BE2C (cell line): ENCODE results near the gene INTS4.
A peak's percentile ranks its signal among the peaks of the same experiment; 100 is the strongest.

Source experiments
- DNase-seq: peaks from one replicate; pipeline ENCODE4 v3.0.0-alpha.2; 2020
- H3K27me3 ChIP-seq: fragments of 250-450 bp; sonication (Bioruptor Pico); 2 replicates; pipeline ENCODE4 v1.5.1; 2020; ENCODE audit warnings: mild to moderate bottlenecking
- H3K36me3 ChIP-seq: fragments of 250-450 bp; sonication (Bioruptor Pico); 2 replicates; pipeline ENCODE4 v1.5.1; 2020; ENCODE audit warnings: mild to moderate bottlenecking
- H3K4me1 ChIP-seq: fragments of 250-450 bp; sonication (Bioruptor Pico); 2 replicates; pipeline ENCODE4 v1.5.1; 2020
- H3K4me3 ChIP-seq: 2 replicates; pipeline ENCODE4 v1.5.1; 2011; ENCODE audit warnings: low read depth, low read length
- H3K9me3 ChIP-seq: fragments of 250-450 bp; sonication (Bioruptor Pico); 2 replicates; pipeline ENCODE4 v1.5.1; 2020
- CTCF ChIP-seq: IDR thresholded peaks from 2 replicates; pipeline ENCODE4 v1.5.1; 2012; ENCODE audit warnings: mild to moderate bottlenecking, low read depth, low read length

The INTS4 gene

DNA sequence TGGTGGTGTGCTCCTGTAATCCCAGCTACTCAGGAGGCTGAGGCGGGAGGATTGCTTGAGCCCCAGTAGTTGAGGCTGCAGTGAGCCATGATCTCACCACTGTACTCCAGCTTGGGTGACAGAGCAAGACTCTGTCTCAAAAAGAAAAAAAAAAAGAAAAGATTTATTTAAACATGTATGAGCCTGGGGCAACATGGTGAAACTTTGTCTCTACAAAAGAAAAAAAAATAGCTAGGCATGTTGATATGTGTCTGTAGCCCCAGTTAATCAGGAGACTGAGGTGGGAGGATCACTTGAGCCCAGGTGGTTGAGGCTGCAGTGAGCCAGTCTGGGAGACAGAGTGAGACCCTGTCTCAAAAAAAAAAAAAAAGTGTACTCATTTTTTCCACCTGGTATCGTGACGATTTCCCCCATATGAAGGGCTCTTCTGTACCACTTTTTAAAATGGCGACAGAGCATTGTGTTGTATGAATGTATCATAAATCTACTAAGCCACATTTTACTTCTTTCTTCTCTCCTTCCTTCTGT is 45.0 kb upstream of the INTS4 start:
- no peak for DNase-seq
- Histone ChIP-seq H3K4me3 (no peak overlapping the region), H3K36me3 (no peaks in the 10 kb centered on the region), H3K27me3 (no peaks in the 10 kb centered on the region), H3K9me3 (peaks cover 4% of the 10 kb centered on the region), H3K4me1 (peaks cover 32% of the 10 kb centered on the region)
- TF ChIP-seq CTCF: no peak

DNA sequence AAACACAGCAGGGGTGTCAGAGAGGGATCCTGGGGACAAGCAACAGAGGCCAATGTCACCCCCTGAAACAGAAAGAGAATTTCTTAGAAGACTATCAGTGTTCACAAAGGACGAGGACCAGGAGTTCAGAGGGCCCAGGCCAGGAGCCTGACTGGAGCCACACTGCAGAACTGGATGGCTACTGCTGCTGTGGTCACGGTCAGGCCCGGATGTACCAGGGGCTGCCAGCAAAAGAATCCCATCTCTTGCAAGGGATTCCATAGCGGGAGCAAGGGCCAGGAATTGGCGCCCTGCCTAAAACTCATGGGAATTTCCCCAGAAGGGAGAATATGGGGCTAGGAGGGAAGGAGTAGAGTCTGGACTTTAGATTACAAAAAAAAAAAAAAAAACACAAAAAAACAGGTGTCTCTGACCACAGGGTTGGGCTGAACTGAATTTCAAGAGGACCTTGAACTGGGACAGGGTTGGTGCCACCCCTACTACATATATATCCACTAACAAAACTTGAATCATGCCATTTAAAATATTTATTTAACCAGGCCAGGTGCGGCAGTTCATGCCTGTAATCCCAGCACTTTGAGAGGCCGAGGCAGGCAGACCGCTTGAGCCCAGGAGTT is 44.3 kb upstream of the INTS4 start:
- H3K9me3 ChIP-seq: peaks cover 4% of the 10 kb centered on the region
- H3K4me1 ChIP-seq: peaks cover 32% of the 10 kb centered on the region
- no peak for TF ChIP-seq CTCF
- H3K4me3 ChIP-seq: no peak overlapping the region
- H3K36me3 ChIP-seq: no peaks in the 10 kb centered on the region
- H3K27me3 ChIP-seq: no peaks in the 10 kb centered on the region
- no peak for DNase-seq

DNA sequence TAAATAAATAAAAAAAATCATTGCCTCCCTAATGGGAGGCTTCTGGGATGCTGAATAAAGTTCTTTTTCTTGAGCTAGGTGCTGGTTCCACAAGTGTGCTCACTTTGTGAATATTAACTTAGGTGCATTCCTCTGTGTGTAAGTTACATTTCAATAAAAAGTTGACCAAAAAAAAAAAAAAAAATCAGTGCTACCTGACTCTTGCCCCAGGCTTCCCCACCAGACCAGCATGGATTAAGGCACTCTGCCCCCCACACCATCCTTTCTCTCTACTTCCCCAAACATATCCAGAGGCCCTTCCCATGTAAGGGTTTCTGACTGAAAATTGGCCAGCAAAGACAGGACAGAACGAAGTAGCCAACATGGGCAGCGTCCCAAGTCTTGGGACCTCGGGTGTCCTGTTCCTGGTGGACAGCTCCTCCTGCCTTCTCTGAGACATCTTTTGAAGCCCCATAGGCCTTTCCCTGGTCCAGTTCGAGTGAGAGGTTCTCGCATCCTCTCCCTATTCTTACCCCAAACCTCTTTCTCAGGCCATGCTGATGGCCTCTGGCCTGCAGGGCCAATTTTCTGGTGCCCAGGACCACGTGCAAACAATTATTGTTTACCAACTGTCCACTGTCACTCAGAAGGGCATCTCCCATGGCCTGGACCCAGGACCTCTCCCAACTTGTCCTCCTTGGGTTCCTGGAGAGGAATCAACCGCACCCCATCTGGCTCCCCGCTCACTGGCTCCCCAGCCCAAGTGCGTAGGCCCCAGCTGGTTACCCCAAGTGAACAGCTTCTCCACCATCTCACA is 43.6 kb upstream of the INTS4 start:
- peaks cover 32% of the 10 kb centered on the region for H3K4me1 ChIP-seq
- H3K27me3 ChIP-seq: no peaks in the 10 kb centered on the region
- TF ChIP-seq CTCF: no peak
- DNase-seq: no peak
- H3K4me3 ChIP-seq: no peak overlapping the region
- H3K9me3 ChIP-seq: peaks cover 4% of the 10 kb centered on the region
- no peaks in the 10 kb centered on the region for H3K36me3 ChIP-seq

DNA sequence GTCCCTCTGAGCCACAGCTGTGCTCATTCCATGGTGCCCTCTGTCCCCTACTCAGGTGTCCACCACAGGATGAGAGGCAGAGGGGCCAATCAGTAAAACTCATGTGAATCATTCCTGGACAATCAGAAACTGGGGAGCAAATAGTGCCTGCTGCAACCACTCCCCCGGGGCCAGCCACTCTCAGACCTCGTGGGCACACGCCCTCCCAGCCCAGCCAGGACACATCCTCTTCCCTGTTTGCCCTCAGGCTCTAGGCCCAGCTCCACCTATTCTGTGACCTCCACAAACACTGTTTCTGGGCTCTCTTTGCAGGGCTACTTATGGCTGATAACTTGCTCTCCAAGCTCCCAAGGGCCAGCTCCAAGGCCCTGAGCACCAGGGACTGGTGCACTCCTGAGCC is 42.6 kb upstream of the INTS4 start:
- peak; percentile 55 for DNase-seq
- Histone ChIP-seq H3K4me1 (peaks cover 36% of the 10 kb centered on the region), H3K27me3 (no peaks in the 10 kb centered on the region), H3K4me3 (no peak overlapping the region), H3K9me3 (peaks cover 4% of the 10 kb centered on the region), H3K36me3 (no peaks in the 10 kb centered on the region)
- TF ChIP-seq CTCF: no peak

- Histone ChIP-seq H3K4me3 (no peak overlapping the region), H3K4me1 (peaks cover 40% of the 10 kb centered on the region), H3K36me3 (no peaks in the 10 kb centered on the region), H3K27me3 (no peaks in the 10 kb centered on the region), H3K9me3 (peaks cover 4% of the 10 kb centered on the region)
- TF ChIP-seq CTCF: no peak
- DNase-seq: no peak
These were observed 41.8 kb upstream of the INTS4 start for GRCh38 chr11:78036313-78036712.

DNA sequence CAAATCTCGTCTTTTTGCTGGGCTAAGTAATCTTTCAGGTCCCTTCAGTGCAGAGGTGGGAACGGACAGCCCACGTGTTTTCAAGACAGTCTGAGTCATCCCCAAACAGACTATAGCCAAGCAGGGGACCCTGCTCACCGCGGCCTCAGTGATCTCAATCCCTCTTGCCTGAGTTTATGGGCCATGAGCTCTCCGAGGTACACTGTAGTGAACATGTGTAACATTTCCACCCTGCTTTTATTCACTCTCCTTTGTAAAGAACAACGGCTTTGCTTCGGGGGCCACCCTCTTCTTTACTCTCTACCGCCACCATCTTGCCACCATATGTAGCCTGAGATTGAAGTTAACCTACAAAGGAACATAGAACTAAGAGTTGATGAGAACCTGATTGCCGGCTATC is 40.2 kb upstream of the INTS4 start:
- Histone ChIP-seq H3K4me3 (no peak overlapping the region), H3K9me3 (no peaks in the 10 kb centered on the region), H3K36me3 (no peaks in the 10 kb centered on the region), H3K4me1 (peaks cover 34% of the 10 kb centered on the region), H3K27me3 (no peaks in the 10 kb centered on the region)
- no peak for DNase-seq
- TF ChIP-seq CTCF: peak; percentile 19; the same call in 1 of the 2 replicates
